ENCODE measurements around the gene RPP38.

GRCh38 chr10:15097011-15097812, at the start of gene RPP38:
- TF ChIP-seq CTCF (IDR thresholded peaks at IDR 0.05; ENCODE audit: low read depth, low read length, missing input control) (no peak), MAX (IDR thresholded peaks at IDR 0.05) (no peak), RAD21 (IDR thresholded peaks at IDR 0.05) (peak in 1 of 2 donors; percentile 3), GABPA (IDR thresholded peaks at IDR 0.05 in 1 of 2, conservative IDR thresholded peaks at IDR 0.05 in 1 of 2) (peak in 1 of 2 donors; percentile 79), REST (IDR thresholded peaks at IDR 0.05) (peak; percentile 9), EGR1 (IDR thresholded peaks at IDR 0.05; ENCODE audit: low read depth in 2 of 2) (peak; percentile 89 to 91), ZBTB33 (IDR thresholded peaks at IDR 0.05) (peak; percentile 99), TAF1 (conservative IDR thresholded peaks at IDR 0.05) (no peak), JUND (IDR thresholded peaks at IDR 0.05) (no peak)

Measured in liver (tissue), 3 donors.